Neural cell (in vitro differentiated cells): ENCODE results near the gene CAPZA2. TPM values are rescaled to one million over a fixed set of nuclear protein-coding genes. Genes with fewer than 3 reads are reported as not detected.

Experiments used
- H2AFZ ChIP-seq: fragments of 200-600, 300-800 bp; sonication (generic), shearing (Covaris generic); 2 replicates; pipeline ENCODE4 v1.6.0; 2014; ENCODE audit warnings: low read depth, mild to moderate bottlenecking, antibody characterized with exemption, low read length, moderate library complexity
- H3F3A ChIP-seq: fragments of 200-600 bp; shearing (Covaris generic); 2 replicates; pipeline ENCODE4 v1.6.1; 2016; ENCODE audit warnings: mild to moderate bottlenecking, moderate library complexity, mixed read lengths, antibody characterized with exemption, low read length; ENCODE audit not compliant: insufficient read depth, poor library complexity, severe bottlenecking
- H3K27ac ChIP-seq: fragments of 200-600, 300-800 bp; sonication (generic), shearing (Covaris generic); 2 replicates; pipeline ENCODE4 v1.5.1; 2014; ENCODE audit warnings: mild to moderate bottlenecking, low read length, moderate library complexity
- H3K27me3 ChIP-seq: fragments of 300-800, 200-600 bp; sonication (generic), shearing (Covaris generic); 2 replicates; pipeline ENCODE4 v1.6.0; 2014; ENCODE audit warnings: mild to moderate bottlenecking, low read depth, low read length, moderate library complexity; ENCODE audit not compliant: insufficient read depth
- H3K36me3 ChIP-seq: fragments of 300-800, 200-600 bp; sonication (generic), shearing (Covaris generic); 2 replicates; pipeline ENCODE4 v1.5.1; 2014; ENCODE audit warnings: mild to moderate bottlenecking, antibody characterized with exemption, low read length, moderate library complexity; ENCODE audit not compliant: insufficient read depth
- H3K4me2 ChIP-seq: fragments of 300-800, 200-600 bp; sonication (generic), shearing (Covaris generic); 2 replicates; pipeline ENCODE4 v1.6.0; 2014; ENCODE audit warnings: mild to moderate bottlenecking, low read length
- H3K4me3 ChIP-seq: fragments of 300-800, 200-600 bp; sonication (generic), shearing (Covaris generic); 2 replicates; pipeline ENCODE4 v1.5.1; 2014; ENCODE audit warnings: mild to moderate bottlenecking, low read length, moderate library complexity
- H3K79me2 ChIP-seq: fragments of 200-600 bp; shearing (Covaris generic); replicated peaks from 2 replicates; pipeline ENCODE4 v1.6.0; 2014; ENCODE audit warnings: mild to moderate bottlenecking, low read length, moderate library complexity; ENCODE audit not compliant: insufficient read depth
- H3K9ac ChIP-seq: fragments of 300-800, 200-600 bp; sonication (generic), shearing (Covaris generic); 2 replicates; pipeline ENCODE4 v1.6.1; 2016; ENCODE audit warnings: mild to moderate bottlenecking, low read length, mixed read lengths
- H3K9me2 ChIP-seq: fragments of 200-600 bp; shearing (Covaris generic); 2 replicates; pipeline ENCODE4 v1.6.1; 2016; ENCODE audit warnings: mild to moderate bottlenecking, low read length, mixed read lengths; ENCODE audit not compliant: insufficient read depth
- H3K9me3 ChIP-seq: fragments of 200-600, 300-800 bp; sonication (generic), shearing (Covaris generic); 2 replicates; pipeline ENCODE4 v1.6.1; 2016; ENCODE audit warnings: mild to moderate bottlenecking, mixed run types, low read length, moderate library complexity, mixed read lengths
- H4K20me1 ChIP-seq: fragments of 200-600 bp; shearing (Covaris generic); 2 replicates; pipeline ENCODE4 v1.6.1; 2016; ENCODE audit warnings: mild to moderate bottlenecking, mixed run types; ENCODE audit not compliant: insufficient read depth
- CTCF ChIP-seq: fragments of 450-650 bp; IDR thresholded peaks from 2 replicates; pipeline ENCODE4 v1.5.1; 2014; ENCODE audit warnings: antibody characterized with exemption, mild to moderate bottlenecking, moderate library complexity; ENCODE audit not compliant: poor library complexity, severe bottlenecking
- EP300 ChIP-seq: fragments of 450-650 bp; conservative IDR thresholded peaks from 2 replicates; pipeline ENCODE4 v1.6.1; 2014; ENCODE audit warnings: antibody characterized with exemption, mild to moderate bottlenecking, moderate library complexity; ENCODE audit not compliant: poor library complexity, severe bottlenecking
- EZH2 ChIP-seq: fragments of 200-600, 300-800 bp; shearing (Covaris generic), sonication (generic); IDR thresholded peaks from 2 replicates; pipeline ENCODE4 v1.6.1; 2014; ENCODE audit warnings: antibody characterized with exemption, low read length, borderline replicate concordance, mild to moderate bottlenecking; ENCODE audit not compliant: insufficient read depth, poor library complexity, severe bottlenecking
- MXI1 ChIP-seq: fragments of 450-650 bp; conservative IDR thresholded peaks from 2 replicates; pipeline ENCODE4 v1.6.1; 2014; ENCODE audit warnings: antibody characterized with exemption, mild to moderate bottlenecking; ENCODE audit not compliant: poor library complexity, severe bottlenecking
- POLR2AphosphoS5 ChIP-seq: IDR thresholded peaks from 2 replicates; pipeline ENCODE4 v1.6.1; 2012
- RAD21 ChIP-seq: fragments of 450-650 bp; conservative IDR thresholded peaks from 2 replicates; pipeline ENCODE4 v1.6.1; 2014; ENCODE audit warnings: antibody characterized with exemption, mild to moderate bottlenecking, moderate library complexity
- SMC3 ChIP-seq: fragments of 450-650 bp; conservative IDR thresholded peaks from 2 replicates; pipeline ENCODE4 v1.6.1; 2014; ENCODE audit warnings: antibody characterized with exemption, mild to moderate bottlenecking, moderate library complexity; ENCODE audit not compliant: poor library complexity
- TAF1 ChIP-seq: IDR thresholded peaks from 2 replicates; pipeline ENCODE4 v1.6.1; 2012; ENCODE audit warnings: low read depth
- polyA plus RNA-seq: library from polyadenylated mRNA; depleted of rRNA; stranded (reverse); fragments of >200 nt; gene quantifications from 2 replicates; pipeline ENCODE4 v1.2.3, GENCODE V29; 2014
- TF ChIP-seq, protein P1 (sequence below): IDR thresholded peaks from 2 replicates; pipeline ENCODE4 v1.6.1; 2012; ENCODE audit warnings: borderline replicate concordance

The CAPZA2 gene
- polyA plus RNA-seq, 1 donor from 2014 or later: 191 TPM

DNA sequence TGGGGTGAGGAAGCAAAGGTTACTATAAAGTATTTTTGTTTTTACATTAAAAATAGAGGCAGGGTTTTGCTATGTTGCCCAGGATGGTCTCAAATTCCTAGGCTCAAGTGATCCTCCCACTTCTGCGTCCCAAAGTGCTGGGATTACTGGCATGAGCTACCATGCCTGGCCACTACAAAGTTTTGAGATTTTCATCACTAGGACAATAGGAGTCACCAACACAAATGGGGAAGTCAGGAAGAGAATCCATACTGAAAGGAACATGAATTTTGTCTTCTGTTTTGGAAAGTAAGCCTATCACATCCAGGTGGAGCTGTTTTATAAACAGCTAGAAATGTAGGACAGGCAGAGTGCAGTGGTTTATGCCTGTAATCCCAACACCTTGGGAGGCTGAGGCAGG lies 20.0 kb upstream of the CAPZA2 start:
- H3K9ac ChIP-seq: no peak overlapping the region
- H3K9me2 ChIP-seq: no peaks in the 10 kb centered on the region
- H3K27me3 ChIP-seq: no peaks in the 10 kb centered on the region
- H3K36me3 ChIP-seq: no peaks in the 10 kb centered on the region
- no peak overlapping the region for H2AFZ ChIP-seq
- TF ChIP-seq EZH2 (no peak), EP300 (no peak), CTCF (no peak), MXI1 (no peak), RAD21 (no peak)
- TF ChIP-seq, protein P1, sequence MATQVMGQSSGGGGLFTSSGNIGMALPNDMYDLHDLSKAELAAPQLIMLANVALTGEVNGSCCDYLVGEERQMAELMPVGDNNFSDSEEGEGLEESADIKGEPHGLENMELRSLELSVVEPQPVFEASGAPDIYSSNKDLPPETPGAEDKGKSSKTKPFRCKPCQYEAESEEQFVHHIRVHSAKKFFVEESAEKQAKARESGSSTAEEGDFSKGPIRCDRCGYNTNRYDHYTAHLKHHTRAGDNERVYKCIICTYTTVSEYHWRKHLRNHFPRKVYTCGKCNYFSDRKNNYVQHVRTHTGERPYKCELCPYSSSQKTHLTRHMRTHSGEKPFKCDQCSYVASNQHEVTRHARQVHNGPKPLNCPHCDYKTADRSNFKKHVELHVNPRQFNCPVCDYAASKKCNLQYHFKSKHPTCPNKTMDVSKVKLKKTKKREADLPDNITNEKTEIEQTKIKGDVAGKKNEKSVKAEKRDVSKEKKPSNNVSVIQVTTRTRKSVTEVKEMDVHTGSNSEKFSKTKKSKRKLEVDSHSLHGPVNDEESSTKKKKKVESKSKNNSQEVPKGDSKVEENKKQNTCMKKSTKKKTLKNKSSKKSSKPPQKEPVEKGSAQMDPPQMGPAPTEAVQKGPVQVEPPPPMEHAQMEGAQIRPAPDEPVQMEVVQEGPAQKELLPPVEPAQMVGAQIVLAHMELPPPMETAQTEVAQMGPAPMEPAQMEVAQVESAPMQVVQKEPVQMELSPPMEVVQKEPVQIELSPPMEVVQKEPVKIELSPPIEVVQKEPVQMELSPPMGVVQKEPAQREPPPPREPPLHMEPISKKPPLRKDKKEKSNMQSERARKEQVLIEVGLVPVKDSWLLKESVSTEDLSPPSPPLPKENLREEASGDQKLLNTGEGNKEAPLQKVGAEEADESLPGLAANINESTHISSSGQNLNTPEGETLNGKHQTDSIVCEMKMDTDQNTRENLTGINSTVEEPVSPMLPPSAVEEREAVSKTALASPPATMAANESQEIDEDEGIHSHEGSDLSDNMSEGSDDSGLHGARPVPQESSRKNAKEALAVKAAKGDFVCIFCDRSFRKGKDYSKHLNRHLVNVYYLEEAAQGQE: no peak
- no peaks in the 10 kb centered on the region for H3K9me3 ChIP-seq
- H3K4me3 ChIP-seq: no peak overlapping the region
- no peaks in the 10 kb centered on the region for H3F3A ChIP-seq
- no peak overlapping the region for H3K4me2 ChIP-seq
- no peaks in the 10 kb centered on the region for H4K20me1 ChIP-seq
- no peak overlapping the region for H3K27ac ChIP-seq
- no peaks in the 10 kb centered on the region for H3K79me2 ChIP-seq

DNA sequence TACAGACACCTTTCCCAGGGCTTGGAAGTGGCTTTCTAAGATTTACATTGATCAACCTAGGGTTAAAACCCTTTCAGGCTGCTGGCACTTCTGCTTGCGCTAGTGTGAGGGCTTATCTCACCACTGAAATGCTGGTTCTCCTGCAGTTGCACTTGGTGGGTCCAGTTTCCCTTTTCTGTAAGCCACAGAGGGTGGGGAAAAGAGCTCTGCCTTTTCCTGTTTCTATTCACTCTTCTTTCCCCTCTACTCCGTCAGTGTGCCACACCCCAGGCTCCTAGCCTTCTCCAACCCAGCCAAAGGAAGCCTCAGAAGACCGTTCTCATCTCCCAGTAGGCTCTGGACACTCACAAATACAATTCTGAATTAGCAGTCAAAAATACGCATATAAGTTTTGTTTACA lies 19.0 kb upstream of the CAPZA2 start:
- H3K27me3 ChIP-seq: no peaks in the 10 kb centered on the region
- H3K9me2 ChIP-seq: no peaks in the 10 kb centered on the region
- H3K27ac ChIP-seq: no peak overlapping the region
- no peak overlapping the region for H2AFZ ChIP-seq
- H3F3A ChIP-seq: no peaks in the 10 kb centered on the region
- no peaks in the 10 kb centered on the region for H3K36me3 ChIP-seq
- TF ChIP-seq EZH2 (no peak), MXI1 (no peak), RAD21 (no peak), TAF1 (no peak), CTCF (no peak), POLR2AphosphoS5 (no peak), EP300 (no peak), SMC3 (no peak)
- TF ChIP-seq, protein P1: no peak
- H3K4me2 ChIP-seq: no peak overlapping the region
- H3K4me3 ChIP-seq: no peak overlapping the region
- H3K79me2 ChIP-seq: no peaks in the 10 kb centered on the region
- no peaks in the 10 kb centered on the region for H3K9me3 ChIP-seq
- no peaks in the 10 kb centered on the region for H4K20me1 ChIP-seq
- H3K9ac ChIP-seq: no peak overlapping the region
